AG09309 (cell line): ENCODE data around the gene SLC18B1.

Source experiments
- DNase-seq: peaks from one replicate; pipeline ENCODE4 v3.0.0-alpha.2; 2010; ENCODE audit warnings: low read depth
- H3K4me3 ChIP-seq: 2 replicates; pipeline ENCODE4 v1.5.1; 2011; ENCODE audit warnings: mild to moderate bottlenecking, low read depth, low read length, moderate library complexity; ENCODE audit not compliant: control insufficient read depth
- CTCF ChIP-seq: IDR thresholded peaks from 2 replicates; pipeline ENCODE4 v1.5.1; 2011; ENCODE audit warnings: mild to moderate bottlenecking, low read depth, low read length, inconsistent platforms; ENCODE audit not compliant: insufficient read depth, control insufficient read depth; ENCODE audit errors: missing control alignments

SLC18B1 gene

GRCh38 chr6:132760256-132760655 is 38.2 kb downstream of the SLC18B1 start:
- no peak for TF ChIP-seq CTCF
- no peak for DNase-seq
- no peak overlapping the region for H3K4me3 ChIP-seq

GRCh38 chr6:132758689-132759088 is 39.7 kb downstream of the SLC18B1 start:
- H3K4me3 ChIP-seq: no peak overlapping the region
- DNase-seq: no peak
- TF ChIP-seq CTCF: no peak

GRCh38 chr6:132752255-132752654 is 46.2 kb downstream of the SLC18B1 start:
- DNase-seq: no peak
- H3K4me3 ChIP-seq: no peak overlapping the region
- TF ChIP-seq CTCF: no peak

GRCh38 chr6:132751828-132752227 is 46.6 kb downstream of the SLC18B1 start:
- DNase-seq: no peak
- no peak for TF ChIP-seq CTCF

GRCh38 chr6:132751306-132751705 is 47.1 kb downstream of the SLC18B1 start:
- TF ChIP-seq CTCF: no peak
- DNase-seq: no peak
- H3K4me3 ChIP-seq: no peak overlapping the region

More at GRCh38 chr6:132751828-132752227, 46.6 kb downstream of the SLC18B1 start:
- no peak overlapping the region for H3K4me3 ChIP-seq

- no peak for TF ChIP-seq CTCF
- no peak for DNase-seq
- no peak overlapping the region for H3K4me3 ChIP-seq
Observed at GRCh38 chr6:132750455-132751248, 47.8 kb downstream of the SLC18B1 start.
